ENCODE measurements around the gene SDF2L1. TPM values are rescaled to one million over a fixed set of nuclear protein-coding genes. Genes with fewer than 3 reads are reported as not detected.
"Not testable (repeated sequence)": the region's sequence is repeated elsewhere in the genome, so short reads cannot be mapped to it uniquely, and the experiment has no call there.

Gene SDF2L1
- total RNA-seq, 2 experiments from 2014 or later: 60.5 to 66.8 TPM

- CTCF ChIA-PET (ENCODE audit: unreplicated experiment): no interaction called here
- Histone ChIP-seq H3K4me2 (ENCODE audit: low read length) (peak overlapping the region; percentile 24; the same call in 1 of the 2 replicates), H3K4me1 (ENCODE audit: insufficient read depth, low read length, poor library complexity, severe bottlenecking) (peaks cover 45% of the 10 kb centered on the region), H3K27ac (ENCODE audit: low read depth, low read length, poor library complexity, severe bottlenecking) (peak overlapping the region; percentile 22), H3K9me3 (ENCODE audit: low read length) (no peaks in the 10 kb centered on the region), H2AFZ (ENCODE audit: low read length) (no peak overlapping the region), H3K4me3 (ENCODE audit: low read depth, low read length, poor library complexity, severe bottlenecking) (no peak overlapping the region), H3K79me2 (ENCODE audit: insufficient read depth, low read depth, low read length) (peaks cover 69% of the 10 kb centered on the region), H4K20me1 (ENCODE audit: insufficient read depth, low read length) (peaks cover 16% of the 10 kb centered on the region), H3K9me2 (ENCODE audit: insufficient read depth, low read length) (no peaks in the 10 kb centered on the region), H3K36me3 (ENCODE audit: insufficient read depth, low read length) (peaks cover 81% of the 10 kb centered on the region)
- DNase-seq (ENCODE audit: low spot score): no peak
- TF ChIP-seq CTCF (conservative IDR thresholded peaks at IDR 0.05; ENCODE audit: low read length) (no peak), EZH2phosphoT487 (IDR thresholded peaks at IDR 0.05; ENCODE audit: borderline replicate concordance, low read depth, low read length) (no peak)
- POLR2A ChIA-PET: interaction anchor here (1.0 kb wide), 1 partner anchor 37 kb away, joined by 4 read pairs; no protein-coding TSS in a partner anchor
- BruUV-seq (replicated peaks): no TSS peak
- intact Hi-C loops (cut with micrococcal nuclease; ENCODE audit: unreplicated experiment): loop anchor here (10.0 kb wide), 1 partner anchor 1399 kb away; no protein-coding TSS in a partner anchor
Observed at GRCh38 chr22:21613553-21614233, 28.4 kb upstream of the SDF2L1 start.

DNA sequence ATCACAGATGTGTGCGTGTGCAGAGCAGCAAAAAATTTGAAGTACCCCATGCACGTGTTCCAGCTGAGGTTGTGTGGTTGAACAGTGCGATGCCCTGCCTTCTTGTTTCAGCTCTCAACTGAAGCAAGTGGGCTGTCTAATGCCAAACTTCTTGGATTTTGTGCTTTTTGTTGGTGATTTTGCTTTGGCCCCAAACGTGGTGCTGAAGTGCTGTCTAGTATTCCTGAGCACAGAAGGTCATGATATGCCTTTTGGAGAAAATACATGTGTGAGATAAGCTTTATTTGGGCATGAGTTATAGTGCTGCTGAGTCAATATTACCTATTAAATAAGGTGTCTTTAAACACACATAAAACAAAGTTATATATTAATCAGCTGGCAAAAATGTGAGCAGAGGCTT, 26.4 kb upstream of the SDF2L1 start:
- no peak for DNase-seq (ENCODE audit: low spot score)
- BruUV-seq (replicated peaks): TSS peak; percentile 26
- TF ChIP-seq EZH2phosphoT487 (IDR thresholded peaks at IDR 0.05; ENCODE audit: borderline replicate concordance, low read depth, low read length): no peak
- no peak for TF ChIP-seq CTCF (conservative IDR thresholded peaks at IDR 0.05; ENCODE audit: low read length)
- Histone ChIP-seq H3K27ac (ENCODE audit: low read depth, low read length, poor library complexity, severe bottlenecking) (peak overlapping the region; percentile 56), H3K9me2 (ENCODE audit: insufficient read depth, low read length) (no peaks in the 10 kb centered on the region), H3K4me3 (ENCODE audit: low read depth, low read length, poor library complexity, severe bottlenecking) (peak overlapping the region; percentile 10), H3K79me2 (ENCODE audit: insufficient read depth, low read depth, low read length) (peaks cover 72% of the 10 kb centered on the region), H3K9me3 (ENCODE audit: low read length) (no peaks in the 10 kb centered on the region), H3K36me3 (ENCODE audit: insufficient read depth, low read length) (peaks cover 77% of the 10 kb centered on the region), H4K20me1 (ENCODE audit: insufficient read depth, low read length) (peaks cover 16% of the 10 kb centered on the region), H3K4me1 (ENCODE audit: insufficient read depth, low read length, poor library complexity, severe bottlenecking) (peaks cover 45% of the 10 kb centered on the region), H2AFZ (ENCODE audit: low read length) (no peak overlapping the region), H3K4me2 (ENCODE audit: low read length) (peak overlapping the region; percentile 34)
- intact Hi-C loops (cut with micrococcal nuclease; ENCODE audit: unreplicated experiment): loop anchor here (2.0 to 10.0 kb wide), 2 partner anchors 47 to 1401 kb away; no protein-coding TSS in a partner anchor
- CTCF ChIA-PET (ENCODE audit: unreplicated experiment): interaction anchor here (0.7 kb wide), 1 partner anchor 13 kb away, joined by 5 read pairs; no protein-coding TSS in a partner anchor
- POLR2A ChIA-PET: no interaction called here

- H3K36me3 ChIP-seq (ENCODE audit: insufficient read depth, low read length): peaks cover 76% of the 10 kb centered on the region
- H3K4me3 ChIP-seq (ENCODE audit: low read depth, low read length, poor library complexity, severe bottlenecking); H3K9me2 ChIP-seq (ENCODE audit: insufficient read depth, low read length); DNase-seq (ENCODE audit: low spot score); H2AFZ ChIP-seq (ENCODE audit: low read length); BruUV-seq (replicated peaks); H3K9me3 ChIP-seq (ENCODE audit: low read length): not testable (repeated sequence)
- ChIA-PET CTCF (ENCODE audit: unreplicated experiment) (interaction anchor here (0.6 to 0.8 kb wide), 2 partner anchors 10 to 30 kb away, joined by 3 read pairs; no protein-coding TSS in a partner anchor), POLR2A (interaction anchor here (0.6 to 1.3 kb wide), 3 partner anchors 12 to 45 kb away, joined by 3 to 6 read pairs (median 4); partner anchors contain the start of gene YDJC)
- peaks cover 83% of the 10 kb centered on the region for H3K79me2 ChIP-seq (ENCODE audit: insufficient read depth, low read depth, low read length)
- peaks cover 16% of the 10 kb centered on the region for H4K20me1 ChIP-seq (ENCODE audit: insufficient read depth, low read length)
- intact Hi-C loops (cut with micrococcal nuclease; ENCODE audit: unreplicated experiment): loop anchor here (1.0 to 10.0 kb wide), 3 partner anchors 12 to 1403 kb away; no protein-coding TSS in a partner anchor
- peak overlapping the region; percentile 41 for H3K4me2 ChIP-seq (ENCODE audit: low read length)
- H3K27ac ChIP-seq (ENCODE audit: low read depth, low read length, poor library complexity, severe bottlenecking): peak overlapping the region; percentile 56
- peaks cover 45% of the 10 kb centered on the region for H3K4me1 ChIP-seq (ENCODE audit: insufficient read depth, low read length, poor library complexity, severe bottlenecking)
Observed at GRCh38 chr22:21617337-21617736, 24.8 kb upstream of the SDF2L1 start.
